Colonic mucosa (tissue), 4 donors: ENCODE measurements around the gene AOAH. TPM values are rescaled to one million over a fixed set of nuclear protein-coding genes. Genes with fewer than 3 reads are reported as not detected.

Experiments
- DNase-seq: peaks from one replicate; pipeline ENCODE4 v3.0.0-alpha.2; 2020
- H3K27ac ChIP-seq: fragments of 200-600 bp; one replicate; pipeline ENCODE4 v1.8.0; 2021
- H3K27me3 ChIP-seq: fragments of 200-600 bp; one replicate; pipeline ENCODE4 v1.8.0; 2021
- H3K36me3 ChIP-seq: fragments of 200-600 bp; one replicate; pipeline ENCODE4 v1.8.0; 2021
- H3K4me1 ChIP-seq: fragments of 200-600 bp; one replicate; pipeline ENCODE4 v1.8.0; 2021; ENCODE audit warnings: mild to moderate bottlenecking
- H3K4me3 ChIP-seq: fragments of 200-600 bp; one replicate; pipeline ENCODE4 v1.8.0; 2021
- H3K9ac ChIP-seq, 2 donors: one replicate each; pipeline ENCODE4 v1.7.0; 2013; ENCODE audit warnings: control low read depth in 2 of 2, low read depth in 2 of 2, low read length in 2 of 2
- H3K9me3 ChIP-seq: fragments of 200-600 bp; one replicate; pipeline ENCODE4 v1.8.0; 2021
- CTCF ChIP-seq: fragments of 200-600 bp; IDR thresholded peaks from one replicate; pipeline ENCODE4 v1.8.0; 2022; ENCODE audit warnings: antibody characterized with exemption, mild to moderate bottlenecking
- intact Hi-C: fragments of 100-400 bp; cut with DNase I; formaldehyde crosslinking; loops from one replicate; pipeline ENCODE4 v1.14.1; 2022
- total RNA-seq, 2 donors: library from RNA; stranded (reverse); fragmentation: NEBNext Ultra II Directional in 1 of 2; extraction: Animal tissue kit (Norgen Biotek cat#: 25700) in 1 of 2; gene quantifications; one replicate each; pipeline ENCODE4 v1.2.1, GENCODE V29; 2021
- donor health status: healthy.
- donor health status: DM: no; HTN: no; CAD: no.
- donor health status: DM: no; HTN: no; CAD: no.

Gene AOAH, protein sequence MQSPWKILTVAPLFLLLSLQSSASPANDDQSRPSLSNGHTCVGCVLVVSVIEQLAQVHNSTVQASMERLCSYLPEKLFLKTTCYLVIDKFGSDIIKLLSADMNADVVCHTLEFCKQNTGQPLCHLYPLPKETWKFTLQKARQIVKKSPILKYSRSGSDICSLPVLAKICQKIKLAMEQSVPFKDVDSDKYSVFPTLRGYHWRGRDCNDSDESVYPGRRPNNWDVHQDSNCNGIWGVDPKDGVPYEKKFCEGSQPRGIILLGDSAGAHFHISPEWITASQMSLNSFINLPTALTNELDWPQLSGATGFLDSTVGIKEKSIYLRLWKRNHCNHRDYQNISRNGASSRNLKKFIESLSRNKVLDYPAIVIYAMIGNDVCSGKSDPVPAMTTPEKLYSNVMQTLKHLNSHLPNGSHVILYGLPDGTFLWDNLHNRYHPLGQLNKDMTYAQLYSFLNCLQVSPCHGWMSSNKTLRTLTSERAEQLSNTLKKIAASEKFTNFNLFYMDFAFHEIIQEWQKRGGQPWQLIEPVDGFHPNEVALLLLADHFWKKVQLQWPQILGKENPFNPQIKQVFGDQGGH
- total RNA-seq, result 10 to 100 TPM; 22.2 to 46.1 TPM

DNA sequence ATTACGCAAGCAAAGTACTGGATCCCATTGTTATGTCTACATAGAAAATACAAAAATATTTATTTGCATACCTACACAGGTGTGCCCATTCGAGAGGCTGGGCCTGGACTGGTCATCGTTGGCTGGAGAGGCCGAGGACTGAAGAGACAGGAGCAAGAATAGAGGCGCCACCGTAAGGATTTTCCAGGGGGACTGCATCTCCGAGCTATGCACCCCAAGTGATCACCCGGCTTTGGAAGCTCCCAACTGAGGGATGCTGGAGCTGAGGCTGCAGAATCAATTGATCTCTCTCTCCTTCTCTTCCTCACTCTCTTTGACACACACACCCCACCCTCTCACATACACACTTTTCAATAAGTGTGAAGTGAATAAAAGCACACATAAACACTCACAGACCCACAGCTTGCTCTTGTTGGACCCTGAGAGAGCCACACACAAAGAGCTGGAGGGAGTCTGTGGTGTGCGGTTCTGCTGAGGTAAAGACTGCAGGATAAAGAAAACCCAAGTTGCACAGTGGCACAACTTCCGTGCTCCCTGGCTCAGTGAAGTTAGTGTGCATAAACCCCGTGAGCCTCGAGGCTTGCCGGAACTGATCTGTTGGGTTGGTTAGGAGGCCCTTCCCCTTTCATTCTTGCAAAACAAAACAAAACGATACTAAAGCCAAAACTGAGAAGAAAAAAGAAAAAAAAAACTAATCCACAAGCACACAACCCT is at the start of gene AOAH:
Gene AOAH, minus strand, starts transcription at position 544 of the 714 bp plus-strand sequence. Its CDS starts 346 bp downstream, at position 198.
- H3K9me3 ChIP-seq, result no peaks in the 10 kb centered on the region
- no peaks in the 10 kb centered on the region for H3K4me1 ChIP-seq
- no peaks in the 10 kb centered on the region for H3K36me3 ChIP-seq
- H3K27ac ChIP-seq, result peak within 1 kb of the TSS; percentile 24
- H3K4me3 ChIP-seq, result peak within 1 kb of the TSS; percentile 2
- no peak for TF ChIP-seq CTCF
- H3K27me3 ChIP-seq, result no peaks in the 10 kb centered on the region
- peak; percentile 45 for DNase-seq
- H3K9ac ChIP-seq, result no peak within 1 kb of the TSS
- intact Hi-C loops, result no loop called here

DNA sequence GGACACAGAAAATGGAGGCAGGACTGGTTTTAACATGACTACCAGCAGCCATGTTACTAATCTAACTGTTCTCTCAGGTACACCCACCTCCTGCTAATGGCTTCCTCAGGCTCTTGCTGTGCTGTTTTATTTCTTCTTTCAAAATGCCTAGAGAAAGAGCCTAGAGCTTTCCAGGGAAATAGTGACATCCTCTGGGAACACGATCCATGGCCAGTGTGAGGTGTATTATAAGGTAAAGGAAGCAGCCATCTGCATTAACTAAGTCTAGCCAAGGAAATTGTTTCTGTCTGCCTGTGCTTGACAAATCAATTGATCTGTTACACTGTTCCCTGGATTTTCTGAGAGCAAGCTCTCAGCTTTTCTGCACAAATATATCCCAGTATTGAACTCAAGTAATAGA is 42.2 kb upstream of the AOAH start:
- H3K27ac ChIP-seq, result no peak overlapping the region
- H3K9me3 ChIP-seq, result no peaks in the 10 kb centered on the region
- H3K36me3 ChIP-seq, result no peaks in the 10 kb centered on the region
- DNase-seq, result no peak
- TF ChIP-seq CTCF, result no peak
- no peak overlapping the region for H3K9ac ChIP-seq
- no peaks in the 10 kb centered on the region for H3K27me3 ChIP-seq
- no peaks in the 10 kb centered on the region for H3K4me1 ChIP-seq
- H3K4me3 ChIP-seq, result no peak overlapping the region
- intact Hi-C loops, result no loop called here

- Histone ChIP-seq H3K36me3 (no peaks in the 10 kb centered on the region), H3K9ac (no peak overlapping the region), H3K4me1 (no peaks in the 10 kb centered on the region), H3K27ac (no peak overlapping the region), H3K4me3 (no peak overlapping the region), H3K27me3 (no peaks in the 10 kb centered on the region), H3K9me3 (no peaks in the 10 kb centered on the region)
- intact Hi-C loops, result no loop called here
- TF ChIP-seq CTCF, result no peak
- no peak for DNase-seq
These were observed 41.3 kb upstream of the AOAH start for GRCh38 chr7:36765605-36766004.

GRCh38 chr7:36764929-36765328 is 40.6 kb upstream of the AOAH start:
- Histone ChIP-seq H3K27ac (no peak overlapping the region), H3K9ac (no peak overlapping the region), H3K4me1 (no peaks in the 10 kb centered on the region), H3K27me3 (no peaks in the 10 kb centered on the region), H3K9me3 (no peaks in the 10 kb centered on the region), H3K4me3 (no peak overlapping the region), H3K36me3 (no peaks in the 10 kb centered on the region)
- no peak for DNase-seq
- no peak for TF ChIP-seq CTCF
- intact Hi-C loops, result no loop called here

GRCh38 chr7:36763132-36763816 is 39.0 kb upstream of the AOAH start:
- Histone ChIP-seq H3K36me3 (no peaks in the 10 kb centered on the region), H3K9me3 (no peaks in the 10 kb centered on the region), H3K4me1 (no peaks in the 10 kb centered on the region), H3K27me3 (no peaks in the 10 kb centered on the region), H3K4me3 (no peak overlapping the region), H3K27ac (no peak overlapping the region), H3K9ac (no peak overlapping the region)
- DNase-seq, result no peak
- no peak for TF ChIP-seq CTCF
- intact Hi-C loops, result no loop called here
